WERI-Rb-1 (cell line): ENCODE data around the gene LSAMP.

Experiments
- DNase-seq: peaks from one replicate; pipeline ENCODE4 v3.0.0-alpha.2; 2020
- H3K27ac ChIP-seq: fragments of 250-450 bp; sonication (Bioruptor Pico); 2 replicates; pipeline ENCODE4 v1.5.1; 2020; ENCODE audit warnings: mild to moderate bottlenecking, moderate library complexity
- H3K27me3 ChIP-seq: fragments of 250-450 bp; sonication (Bioruptor Pico); 2 replicates; pipeline ENCODE4 v1.5.1; 2021; ENCODE audit warnings: mild to moderate bottlenecking, low read depth, moderate library complexity; ENCODE audit not compliant: insufficient read depth, severe bottlenecking
- H3K36me3 ChIP-seq: fragments of 250-450 bp; sonication (Bioruptor Pico); 2 replicates; pipeline ENCODE4 v1.5.1; 2020; ENCODE audit warnings: mild to moderate bottlenecking, moderate library complexity
- H3K4me3 ChIP-seq: 2 replicates; pipeline ENCODE4 v1.5.1; 2011; ENCODE audit warnings: low read depth, mild to moderate bottlenecking, control low read depth, low read length
- H3K9me3 ChIP-seq: fragments of 250-450 bp; sonication (Bioruptor Pico); 2 replicates; pipeline ENCODE4 v1.5.1; 2021; ENCODE audit warnings: mild to moderate bottlenecking, moderate library complexity; ENCODE audit not compliant: severe bottlenecking
- CTCF ChIP-seq: IDR thresholded peaks from 2 replicates; pipeline ENCODE4 v1.5.1; 2011; ENCODE audit warnings: low read depth, mild to moderate bottlenecking, control low read depth, inconsistent platforms, low read length

LSAMP gene

DNA sequence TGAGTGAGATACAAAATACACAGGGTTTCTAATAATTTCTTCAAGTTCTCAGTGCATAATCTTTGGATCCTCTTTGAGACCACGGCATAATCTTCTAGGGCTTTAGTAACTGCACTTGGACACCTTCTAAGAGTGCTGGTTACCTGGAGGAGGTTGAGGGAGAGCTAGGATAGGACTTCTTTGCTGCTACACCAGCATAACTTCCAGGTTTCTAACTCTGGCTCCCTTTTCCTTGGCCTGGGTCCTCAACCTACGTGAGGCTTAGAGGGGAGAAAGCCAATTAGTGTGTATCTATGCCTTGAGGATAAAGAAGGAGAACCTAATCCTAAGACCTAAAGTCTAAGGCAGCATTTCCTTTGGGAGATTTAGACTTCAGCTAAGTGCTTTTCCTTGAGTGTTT is 184.8 kb downstream of the LSAMP start:
- Histone ChIP-seq H3K36me3 (no peaks in the 10 kb centered on the region), H3K9me3 (no peaks in the 10 kb centered on the region), H3K4me3 (no peak overlapping the region), H3K27me3 (no peaks in the 10 kb centered on the region), H3K27ac (no peak overlapping the region)
- DNase-seq = peak; percentile 48
- TF ChIP-seq CTCF = no peak

DNA sequence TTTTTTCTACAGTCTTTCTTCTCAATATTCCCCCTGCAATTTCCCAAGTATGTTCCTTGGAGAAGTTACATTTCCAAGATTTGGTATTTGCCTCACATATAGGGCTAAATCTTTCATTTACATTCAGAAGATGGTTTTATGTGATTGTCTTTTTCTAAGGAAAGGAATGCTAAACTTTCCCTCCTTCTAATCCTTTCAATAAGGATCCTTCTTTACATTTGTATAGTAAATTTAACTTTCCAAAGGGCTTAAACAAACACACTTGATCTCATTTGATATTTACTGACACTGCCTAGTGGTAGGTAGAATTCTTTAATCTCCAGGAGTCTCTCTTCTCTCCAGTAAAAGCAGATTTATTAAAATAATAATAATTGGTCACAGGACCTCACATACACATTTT is 185.3 kb downstream of the LSAMP start:
- Histone ChIP-seq H3K9me3 (no peaks in the 10 kb centered on the region), H3K27ac (no peak overlapping the region)
- no peak for DNase-seq

DNA sequence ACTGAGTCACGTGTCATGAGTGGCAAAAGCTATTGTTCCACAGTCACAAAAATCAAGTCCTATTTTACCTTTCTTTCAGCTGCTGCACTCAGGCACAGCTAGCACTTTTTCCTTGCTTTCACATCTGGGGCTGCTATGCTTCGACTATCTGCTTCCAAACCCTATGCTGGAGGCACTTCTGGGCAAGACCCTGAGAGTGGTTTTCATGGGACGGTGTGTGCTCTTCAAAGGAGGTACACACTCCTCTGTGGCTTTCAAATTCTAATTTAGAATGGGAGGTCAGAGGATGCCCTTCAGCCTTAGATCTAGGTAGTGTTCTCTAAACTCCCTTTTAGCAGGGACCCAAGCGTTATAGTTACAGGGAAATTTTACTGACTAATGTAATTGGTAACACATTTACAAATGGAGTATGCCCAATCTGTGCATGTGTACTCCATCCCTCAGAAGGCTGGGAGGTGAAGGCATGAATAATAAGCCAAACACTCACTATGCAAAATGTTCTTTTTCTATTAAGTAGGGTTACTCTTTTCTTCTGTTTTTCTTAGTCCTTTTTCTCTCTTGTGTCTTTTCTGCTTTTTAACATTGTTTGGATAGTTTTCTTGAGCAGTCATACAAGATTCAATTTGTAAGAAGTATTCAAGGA is 188.3 kb downstream of the LSAMP start:
- TF ChIP-seq CTCF = no peak
- H3K27ac ChIP-seq = peak overlapping the region; percentile 5

More for the DNA sequence above, 185.3 kb downstream of the LSAMP start:
- Histone ChIP-seq H3K27me3 (no peaks in the 10 kb centered on the region), H3K4me3 (no peak overlapping the region), H3K36me3 (no peaks in the 10 kb centered on the region)
- no peak for TF ChIP-seq CTCF

GRCh38 chr3:116254541-116254940 is 190.7 kb downstream of the LSAMP start:
- no peak for TF ChIP-seq CTCF
- Histone ChIP-seq H3K27ac (no peak overlapping the region; the same call in 1 of the 2 replicates), H3K36me3 (no peaks in the 10 kb centered on the region), H3K4me3 (no peak overlapping the region), H3K27me3 (no peaks in the 10 kb centered on the region), H3K9me3 (no peaks in the 10 kb centered on the region)
- DNase-seq = no peak

More for the DNA sequence above, 188.3 kb downstream of the LSAMP start:
- H3K9me3 ChIP-seq = no peaks in the 10 kb centered on the region
- H3K4me3 ChIP-seq = no peak overlapping the region
- no peaks in the 10 kb centered on the region for H3K36me3 ChIP-seq
- DNase-seq = no peak
- no peaks in the 10 kb centered on the region for H3K27me3 ChIP-seq

GRCh38 chr3:116253511-116253910 is 191.8 kb downstream of the LSAMP start:
- TF ChIP-seq CTCF = no peak
- Histone ChIP-seq H3K9me3 (no peaks in the 10 kb centered on the region), H3K27ac (no peak overlapping the region), H3K27me3 (no peaks in the 10 kb centered on the region), H3K4me3 (no peak overlapping the region), H3K36me3 (no peaks in the 10 kb centered on the region)
- DNase-seq = no peak

GRCh38 chr3:116247605-116248004 is 197.7 kb downstream of the LSAMP start:
- H3K4me3 ChIP-seq = no peak overlapping the region
- H3K27ac ChIP-seq = no peak overlapping the region
- H3K36me3 ChIP-seq = no peaks in the 10 kb centered on the region
- no peak for DNase-seq
- no peaks in the 10 kb centered on the region for H3K27me3 ChIP-seq
- H3K9me3 ChIP-seq = no peaks in the 10 kb centered on the region
- TF ChIP-seq CTCF = no peak
